HG03135 (cell line): ENCODE measurements around the gene SUCLG1.

Experiments
- ATAC-seq: cut with Tn5 transposase; IDR thresholded peaks from one replicate; pipeline ENCODE4 v1.9.1; 2021; ENCODE audit warnings: mild to moderate bottlenecking, moderate library complexity; ENCODE audit not compliant: unreplicated experiment

SUCLG1 gene

GRCh38 chr2:84467389-84467788 is 8.3 kb upstream of the SUCLG1 start:
- no peak for ATAC-seq

DNA sequence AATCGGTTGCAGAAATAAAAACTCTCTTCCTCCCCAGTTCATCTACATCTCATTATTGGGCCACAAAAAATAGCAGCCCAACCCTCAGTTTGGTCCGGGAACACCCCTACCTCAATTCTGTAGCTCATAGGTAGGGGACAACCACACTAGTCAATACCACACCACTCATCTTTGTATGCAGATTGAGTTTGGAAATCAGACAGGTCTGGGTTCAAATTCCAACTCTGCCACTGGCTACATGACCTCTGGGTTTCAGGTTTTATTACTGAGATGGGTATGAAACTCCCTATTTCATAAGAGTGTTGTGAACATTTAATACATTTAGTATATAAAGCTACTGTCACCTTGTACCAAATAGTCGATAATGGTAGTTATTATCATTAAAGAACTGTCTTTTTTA is 2.2 kb upstream of the SUCLG1 start:
- no peak for ATAC-seq

- no peak for ATAC-seq
These were observed 1.6 kb upstream of the SUCLG1 start for GRCh38 chr2:84460670-84461069.

DNA sequence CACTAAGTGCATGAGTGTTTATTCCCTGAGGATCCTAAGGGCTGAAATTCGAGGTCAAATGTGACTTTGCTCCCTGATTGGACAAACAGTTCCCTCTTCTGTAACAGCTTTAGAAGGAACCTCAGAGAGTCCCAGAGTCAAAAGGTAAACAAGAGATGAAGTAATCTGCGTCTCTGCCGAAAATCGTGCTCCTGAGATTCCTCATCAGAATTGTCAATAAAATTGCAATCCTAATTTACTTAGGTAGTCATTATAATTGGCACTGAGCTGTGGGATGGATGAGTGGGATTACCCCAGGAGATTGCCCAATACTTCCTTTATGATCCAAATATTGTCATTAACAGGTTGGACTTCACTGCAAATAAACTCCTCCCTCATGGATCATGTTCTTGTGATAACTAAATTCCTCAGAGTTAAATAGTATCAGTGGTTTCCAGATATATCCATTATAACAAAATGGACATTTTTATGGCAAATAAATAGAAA is 907 bp upstream of the SUCLG1 start:
- ATAC-seq: no peak

DNA sequence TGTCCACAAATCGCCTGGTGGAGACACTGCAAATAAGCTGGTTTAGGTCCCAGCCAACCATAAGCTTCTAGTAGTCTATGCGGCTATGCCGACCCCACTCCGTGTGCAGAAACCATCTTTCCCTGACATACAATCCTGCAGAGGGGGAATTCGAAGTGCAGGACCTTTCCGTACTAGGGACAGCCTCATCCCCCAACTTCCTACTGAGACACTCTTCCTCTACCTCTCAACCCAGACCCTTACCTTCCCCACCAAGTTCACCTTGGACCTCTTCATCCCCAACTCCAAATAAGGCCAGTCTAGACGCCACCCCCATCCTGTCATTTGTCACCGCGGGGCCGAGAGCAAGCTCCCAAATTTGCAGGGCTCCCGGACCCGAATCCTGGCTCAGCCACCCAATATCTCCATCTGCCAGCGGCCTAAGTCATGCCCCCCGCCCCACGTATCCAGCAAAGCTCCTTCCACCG is 496 bp downstream of the SUCLG1 start:
- peak; percentile 36 for ATAC-seq

GRCh38 chr2:84457686-84458085 is 1.4 kb downstream of the SUCLG1 start:
- no peak for ATAC-seq

GRCh38 chr2:84456156-84456555 is 2.9 kb downstream of the SUCLG1 start:
- ATAC-seq: no peak

DNA sequence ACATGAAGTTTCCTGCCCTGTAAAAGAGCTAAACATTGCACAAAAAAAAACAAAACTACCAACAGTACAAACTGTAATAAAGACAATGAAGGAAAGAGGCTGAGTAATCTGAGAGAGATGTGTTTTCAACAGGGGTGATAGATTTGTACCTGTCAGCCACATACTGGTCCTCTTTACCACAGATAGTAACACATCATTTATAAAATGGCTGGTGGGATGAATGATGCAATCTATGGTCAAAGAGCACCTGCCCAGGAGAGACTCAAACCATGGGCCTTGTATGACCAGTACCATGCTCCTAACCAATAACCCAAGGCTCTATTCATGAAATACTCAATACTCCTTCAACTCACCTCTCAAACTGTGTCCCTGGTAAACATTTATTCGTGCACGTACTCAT is 4.5 kb downstream of the SUCLG1 start:
- no peak for ATAC-seq

GRCh38 chr2:84452624-84453023 is 6.5 kb downstream of the SUCLG1 start:
- no peak for ATAC-seq

DNA sequence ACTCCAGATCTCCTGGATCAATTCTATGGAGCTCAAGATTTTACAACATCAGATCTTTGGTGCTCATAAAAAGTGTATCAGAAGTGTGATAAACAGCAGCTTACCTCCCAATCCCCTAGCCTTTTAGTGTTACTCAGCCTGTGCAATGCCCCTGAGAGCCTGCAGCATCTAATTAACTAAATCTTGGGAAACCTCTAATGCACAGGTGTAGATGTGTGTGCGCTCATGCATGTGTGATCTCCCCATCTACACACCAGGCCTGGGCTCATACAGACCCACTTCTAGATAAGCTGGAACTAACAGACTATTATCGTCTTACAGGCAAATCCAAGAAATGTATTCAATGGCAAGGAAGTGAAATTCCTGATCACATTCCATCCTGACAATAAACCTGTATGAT is 7.5 kb downstream of the SUCLG1 start:
- no peak for ATAC-seq

DNA sequence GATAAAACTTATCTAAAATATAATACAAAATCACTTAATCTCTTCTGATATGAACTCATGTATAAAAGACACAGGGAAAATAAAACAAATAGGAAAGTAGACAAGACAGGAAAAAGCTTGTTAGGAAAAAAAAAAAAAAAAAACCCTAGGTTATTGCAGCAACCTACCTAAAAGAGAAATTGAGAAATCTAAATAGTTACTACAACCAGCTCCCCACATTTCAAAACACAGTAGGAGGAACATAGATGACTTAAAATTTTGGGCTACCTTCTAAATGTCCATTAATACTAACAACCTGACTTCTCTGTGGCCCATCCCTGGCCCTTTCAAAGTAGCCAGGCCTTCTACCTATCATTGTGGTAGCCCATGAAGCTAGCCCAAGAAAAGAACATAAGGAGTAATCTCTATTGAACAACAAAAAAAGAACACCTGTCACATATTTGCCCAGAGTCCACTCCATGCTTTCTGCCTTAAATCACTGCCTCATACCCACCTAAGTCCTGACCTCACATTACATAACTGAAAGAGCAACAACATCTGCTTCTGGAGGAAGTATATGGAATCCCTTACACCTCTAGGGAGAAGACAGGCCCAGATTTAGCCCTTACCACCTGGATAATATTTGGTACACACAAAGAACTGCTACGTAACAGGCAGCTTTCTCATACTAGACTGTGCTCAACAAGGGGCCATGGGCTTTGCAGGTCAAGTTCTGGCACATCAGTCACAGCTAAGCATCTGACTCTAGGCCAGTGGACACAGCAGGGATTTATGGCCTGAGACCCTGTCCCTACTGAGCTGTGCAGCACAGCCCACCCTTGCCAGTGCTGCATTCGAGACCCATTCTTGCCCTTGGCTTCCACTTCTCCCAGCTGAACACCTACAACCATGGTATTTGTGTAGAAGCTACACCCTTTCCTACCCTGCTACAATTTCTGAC is 8.5 kb downstream of the SUCLG1 start:
- ATAC-seq: no peak

DNA sequence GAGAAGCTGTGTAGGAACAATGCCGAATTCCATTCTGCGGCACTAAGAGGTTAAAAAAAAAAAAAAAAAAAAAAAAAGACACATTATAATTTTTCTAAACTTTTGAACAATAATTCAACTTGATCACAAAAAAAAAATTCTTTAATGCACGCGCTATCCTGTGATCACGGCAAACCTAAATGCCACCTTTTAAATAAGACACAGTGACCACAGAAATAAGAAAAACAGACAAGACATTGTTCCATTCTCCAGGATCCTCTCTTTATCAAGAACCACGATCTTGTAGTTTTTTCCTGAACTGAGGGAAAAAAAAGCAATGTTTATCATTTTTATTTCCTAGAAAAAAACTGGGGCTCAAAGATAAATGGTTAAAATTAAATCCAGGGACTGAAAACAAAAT is 9.4 kb downstream of the SUCLG1 start:
- no peak for ATAC-seq

GRCh38 chr2:84449055-84449454 is 10.0 kb downstream of the SUCLG1 start:
- no peak for ATAC-seq

DNA sequence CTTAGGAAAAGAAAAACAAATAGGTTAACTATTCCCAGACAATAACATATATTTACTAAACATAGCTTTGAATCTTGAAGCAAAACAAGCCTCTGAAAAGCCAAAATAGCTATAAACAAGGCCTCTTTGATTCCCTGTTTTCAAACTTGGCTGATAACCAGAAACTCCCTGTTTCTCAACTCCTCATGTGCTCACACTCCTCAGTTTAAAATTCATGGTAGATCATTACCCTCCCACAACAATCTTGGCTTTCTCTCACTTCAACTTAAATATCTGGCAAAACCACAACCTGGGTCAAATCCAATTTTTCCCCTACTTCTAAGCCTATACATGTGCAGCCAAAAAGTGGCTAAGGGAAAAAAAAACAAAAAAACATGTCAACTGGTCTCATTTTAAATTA is 15.6 kb downstream of the SUCLG1 start:
- ATAC-seq: no peak

DNA sequence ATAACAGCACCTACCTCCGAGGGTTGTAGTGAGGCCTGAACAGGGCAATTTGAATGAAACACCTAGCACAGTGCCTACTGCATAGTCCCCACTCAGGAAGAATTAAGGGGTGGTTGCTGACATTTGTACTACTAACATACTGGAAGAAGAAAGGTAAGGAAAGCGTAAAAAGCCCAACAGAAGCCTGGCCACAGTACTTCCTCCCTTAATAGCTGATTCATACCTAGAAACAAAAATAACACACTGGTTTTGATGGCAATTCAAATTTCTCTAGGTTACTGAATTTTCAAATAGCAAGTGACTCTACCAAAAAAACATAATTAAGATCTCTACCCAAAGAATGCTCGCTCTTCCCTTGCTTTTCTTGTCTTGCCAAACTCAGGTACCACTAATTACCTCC is 16.2 kb downstream of the SUCLG1 start:
- ATAC-seq: no peak

GRCh38 chr2:84441505-84441904 is 17.6 kb downstream of the SUCLG1 start:
- ATAC-seq: no peak

GRCh38 chr2:84441036-84441435 is 18.0 kb downstream of the SUCLG1 start:
- no peak for ATAC-seq

DNA sequence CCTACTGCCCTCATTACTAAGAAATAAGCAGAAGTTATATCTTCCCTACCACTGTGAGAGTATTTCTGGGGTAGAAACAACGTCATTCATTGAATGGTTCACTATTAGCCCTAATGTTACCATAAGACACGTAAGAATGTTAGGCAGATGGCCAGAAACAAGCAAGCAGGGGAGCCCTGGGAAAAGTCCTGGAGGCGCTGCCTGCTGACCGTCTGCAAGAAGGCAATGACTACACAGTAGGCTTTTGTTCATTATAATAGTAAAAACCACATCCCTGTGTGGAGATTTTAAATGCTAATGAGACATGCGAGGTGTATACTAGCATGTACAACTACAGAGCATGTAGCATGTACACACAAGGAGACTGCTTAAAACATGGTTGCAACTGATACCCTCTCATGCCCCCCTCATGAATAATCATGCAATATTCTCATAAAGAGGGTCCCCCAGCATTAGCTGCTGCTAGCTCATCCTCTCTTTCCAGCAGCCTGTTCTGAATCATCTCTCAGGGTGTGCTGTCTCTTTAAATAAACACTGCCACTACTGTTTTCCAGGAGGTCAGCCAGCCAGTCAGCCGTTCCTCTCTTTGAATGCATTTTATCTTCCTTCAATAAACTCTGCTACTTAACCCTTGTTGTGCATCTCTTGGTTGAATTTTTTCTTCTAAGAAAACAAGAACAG is 23.6 kb downstream of the SUCLG1 start:
- ATAC-seq: no peak

- no peak for ATAC-seq
These were observed 29.8 kb downstream of the SUCLG1 start for GRCh38 chr2:84429328-84429727.

DNA sequence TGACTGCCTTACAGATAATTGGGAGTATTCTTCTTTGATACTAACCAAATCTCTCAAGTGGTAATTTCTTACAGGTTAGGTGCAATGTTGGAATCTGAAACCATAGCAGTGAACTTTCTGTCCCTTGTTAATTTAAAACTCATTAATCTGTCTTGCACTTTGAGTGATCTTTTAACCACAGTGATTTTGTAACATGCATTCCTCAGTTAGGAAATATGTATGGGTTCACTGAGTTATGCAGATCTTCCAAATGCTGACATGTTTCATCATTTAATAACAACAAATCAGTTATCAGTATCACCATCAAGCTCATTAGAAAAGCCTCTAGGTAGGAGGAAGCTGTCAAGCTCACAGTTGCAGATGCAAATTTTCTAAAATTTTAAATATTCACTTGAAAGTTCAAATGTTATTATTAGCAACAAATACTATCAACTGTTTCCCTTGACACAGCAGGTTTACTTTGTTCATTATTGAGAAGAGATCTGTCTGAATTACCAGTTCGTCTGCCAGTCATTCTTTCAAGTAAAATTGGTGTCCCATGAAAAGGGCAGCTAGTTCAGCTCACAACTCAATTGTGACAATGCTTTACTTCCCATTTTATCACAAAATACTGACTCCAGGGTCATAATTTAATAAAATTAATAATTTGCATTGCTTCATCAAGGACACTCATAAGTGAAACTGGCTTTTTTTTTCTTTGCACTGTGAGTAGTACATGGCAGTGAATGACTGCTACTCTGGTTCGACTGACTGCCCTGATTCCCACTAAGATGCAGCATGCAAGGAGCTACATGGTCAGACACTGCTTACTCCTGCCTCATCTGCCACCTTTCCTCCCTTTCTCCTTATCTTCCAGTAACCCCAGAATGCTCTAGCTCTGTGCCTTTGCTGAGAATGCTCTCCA is 31.6 kb downstream of the SUCLG1 start:
- peak; percentile 68 for ATAC-seq

DNA sequence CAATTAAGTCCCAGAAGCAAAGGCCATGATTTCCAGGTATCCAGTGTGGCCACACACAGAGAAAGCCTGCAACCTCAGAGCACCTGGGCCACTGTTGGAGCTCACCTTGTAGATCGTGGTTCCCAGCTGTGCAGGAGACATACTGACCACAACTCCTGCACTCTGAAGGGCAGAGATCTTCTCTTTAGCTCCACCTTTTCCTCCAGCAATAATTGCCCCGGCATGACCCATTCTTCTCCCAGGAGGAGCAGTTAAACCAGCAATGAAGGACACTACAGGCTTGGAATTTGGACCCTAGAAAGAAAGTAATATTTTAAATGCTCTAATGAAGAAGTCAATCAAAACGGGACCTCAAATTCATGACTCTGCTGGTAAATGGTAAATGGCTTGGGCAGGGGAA is 33.8 kb downstream of the SUCLG1 start:
- ATAC-seq: no peak
